ENCODE data around the gene CERKL.
"Not testable (repeated sequence)": the region's sequence is repeated elsewhere in the genome, so short reads cannot be mapped to it uniquely, and the experiment has no call there.

The CERKL gene

DNA sequence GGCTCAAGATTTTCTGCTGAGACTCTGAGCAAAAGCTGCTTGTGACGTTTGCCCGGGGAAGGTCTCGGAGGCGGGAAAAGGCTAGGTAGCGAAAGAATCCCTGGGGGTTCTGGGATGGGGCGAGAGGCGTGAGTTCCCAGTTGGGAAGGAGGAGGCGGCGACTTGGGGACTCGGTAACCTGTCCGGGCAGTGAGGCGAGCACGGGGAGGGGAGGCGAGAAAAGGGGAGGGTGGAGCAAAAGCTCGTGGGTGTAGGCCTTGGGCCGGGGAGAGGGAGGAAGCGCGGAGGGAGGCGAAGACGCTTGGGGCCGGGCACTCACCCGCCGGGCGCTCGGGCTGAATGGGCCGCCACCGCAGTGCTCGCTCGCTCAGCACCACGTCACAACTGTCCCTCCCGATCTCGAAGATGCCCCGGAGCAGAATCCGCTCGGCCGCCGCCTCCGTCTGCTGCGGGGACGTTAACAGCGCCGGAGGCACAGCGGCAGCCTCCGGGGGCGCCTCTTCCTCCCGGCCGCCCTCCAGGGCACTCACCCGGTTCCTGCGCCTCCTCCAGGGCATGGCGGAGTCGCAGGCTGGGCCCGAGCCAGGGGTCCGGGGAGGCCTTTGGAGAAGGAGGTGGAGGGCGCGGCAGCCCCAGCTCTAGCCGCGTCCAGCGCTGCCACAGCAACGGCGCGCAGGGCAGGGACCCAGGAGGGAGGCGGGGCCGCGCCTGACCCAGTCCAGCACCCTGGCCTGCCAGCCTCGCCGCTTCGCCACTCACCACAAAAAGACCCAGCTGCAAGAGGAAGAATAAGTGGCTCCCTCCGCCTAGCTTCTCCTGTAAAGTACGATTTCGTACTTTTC lies at the start of gene CERKL:
Gene CERKL, minus strand, starts transcription at position 656 of the 842 bp plus-strand sequence. Its CDS starts 99 bp downstream, at position 557.
- Histone ChIP-seq H3K9me3 (ENCODE audit: control insufficient read depth, low read length) (no peaks in the 10 kb centered on the region), H3K9ac (no peak within 1 kb of the TSS), H3K4me3 (ENCODE audit: low read depth, low read length) (peak within 1 kb of the TSS; percentile 57), H3K27ac (peak within 1 kb of the TSS; percentile 31), H2AFZ (peak within 1 kb of the TSS; percentile 93), H3K79me2 (no peaks in the 10 kb centered on the region), H3K36me3 (ENCODE audit: control insufficient read depth, insufficient read depth, low read length) (no peaks in the 10 kb centered on the region), H3K4me2 (ENCODE audit: low read length) (peak within 1 kb of the TSS; percentile 78), H3K27me3 (ENCODE audit: control insufficient read depth, insufficient read depth, low read length) (no peaks in the 10 kb centered on the region), H3K4me1 (peaks cover 4% of the 10 kb centered on the region)
- TF ChIP-seq, protein P1, sequence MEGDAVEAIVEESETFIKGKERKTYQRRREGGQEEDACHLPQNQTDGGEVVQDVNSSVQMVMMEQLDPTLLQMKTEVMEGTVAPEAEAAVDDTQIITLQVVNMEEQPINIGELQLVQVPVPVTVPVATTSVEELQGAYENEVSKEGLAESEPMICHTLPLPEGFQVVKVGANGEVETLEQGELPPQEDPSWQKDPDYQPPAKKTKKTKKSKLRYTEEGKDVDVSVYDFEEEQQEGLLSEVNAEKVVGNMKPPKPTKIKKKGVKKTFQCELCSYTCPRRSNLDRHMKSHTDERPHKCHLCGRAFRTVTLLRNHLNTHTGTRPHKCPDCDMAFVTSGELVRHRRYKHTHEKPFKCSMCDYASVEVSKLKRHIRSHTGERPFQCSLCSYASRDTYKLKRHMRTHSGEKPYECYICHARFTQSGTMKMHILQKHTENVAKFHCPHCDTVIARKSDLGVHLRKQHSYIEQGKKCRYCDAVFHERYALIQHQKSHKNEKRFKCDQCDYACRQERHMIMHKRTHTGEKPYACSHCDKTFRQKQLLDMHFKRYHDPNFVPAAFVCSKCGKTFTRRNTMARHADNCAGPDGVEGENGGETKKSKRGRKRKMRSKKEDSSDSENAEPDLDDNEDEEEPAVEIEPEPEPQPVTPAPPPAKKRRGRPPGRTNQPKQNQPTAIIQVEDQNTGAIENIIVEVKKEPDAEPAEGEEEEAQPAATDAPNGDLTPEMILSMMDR (IDR thresholded peaks at IDR 0.05), result no peak

GRCh38 chr2:181702519-181702918 lies 45.6 kb upstream of the CERKL start:
- H3K4me1 ChIP-seq; H3K4me3 ChIP-seq (ENCODE audit: low read depth, low read length); H2AFZ ChIP-seq; H3K27me3 ChIP-seq (ENCODE audit: control insufficient read depth, insufficient read depth, low read length); H3K36me3 ChIP-seq (ENCODE audit: control insufficient read depth, insufficient read depth, low read length); H3K4me2 ChIP-seq (ENCODE audit: low read length); H3K27ac ChIP-seq; H3K9me3 ChIP-seq (ENCODE audit: control insufficient read depth, low read length); H3K9ac ChIP-seq; H3K79me2 ChIP-seq: not testable (repeated sequence)

- Histone ChIP-seq H3K36me3 (ENCODE audit: control insufficient read depth, insufficient read depth, low read length) (no peaks in the 10 kb centered on the region), H3K4me3 (ENCODE audit: low read depth, low read length) (no peak overlapping the region), H3K27me3 (ENCODE audit: control insufficient read depth, insufficient read depth, low read length) (no peaks in the 10 kb centered on the region), H2AFZ (no peak overlapping the region), H3K79me2 (no peaks in the 10 kb centered on the region), H3K4me2 (ENCODE audit: low read length) (no peak overlapping the region), H3K4me1 (no peaks in the 10 kb centered on the region), H3K9ac (no peak overlapping the region), H3K27ac (no peak overlapping the region), H3K9me3 (ENCODE audit: control insufficient read depth, low read length) (no peaks in the 10 kb centered on the region)
- TF ChIP-seq, protein P1 (IDR thresholded peaks at IDR 0.05), result no peak
Observed at GRCh38 chr2:181698223-181698622, 41.3 kb upstream of the CERKL start.

DNA sequence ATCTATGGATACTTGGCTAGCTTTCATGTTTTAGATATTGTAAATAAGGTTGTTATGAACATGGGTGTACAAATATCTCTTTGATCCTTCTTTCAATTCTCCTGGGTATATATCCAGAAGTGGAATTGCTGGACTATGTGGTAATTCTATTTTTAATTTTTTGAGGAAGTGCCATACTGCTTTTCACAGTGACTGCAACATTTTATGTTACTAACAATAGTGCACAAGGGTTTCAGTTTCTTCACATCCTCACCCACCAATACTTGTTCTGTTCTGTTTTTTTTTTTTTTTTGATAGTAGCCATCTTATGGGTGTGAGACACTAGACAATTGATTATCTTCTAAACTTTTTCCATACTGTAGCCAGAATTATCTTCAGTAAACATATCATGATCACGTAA lies 40.7 kb upstream of the CERKL start:
- Histone ChIP-seq H3K9ac (no peak overlapping the region), H3K4me3 (ENCODE audit: low read depth, low read length) (no peak overlapping the region), H3K4me2 (ENCODE audit: low read length) (no peak overlapping the region), H3K27ac (no peak overlapping the region), H3K36me3 (ENCODE audit: control insufficient read depth, insufficient read depth, low read length) (no peaks in the 10 kb centered on the region), H3K4me1 (no peaks in the 10 kb centered on the region), H3K79me2 (no peaks in the 10 kb centered on the region), H2AFZ (no peak overlapping the region), H3K9me3 (ENCODE audit: control insufficient read depth, low read length) (no peaks in the 10 kb centered on the region), H3K27me3 (ENCODE audit: control insufficient read depth, insufficient read depth, low read length) (no peaks in the 10 kb centered on the region)
- TF ChIP-seq, protein P1 (IDR thresholded peaks at IDR 0.05), result no peak

- no peak overlapping the region for H2AFZ ChIP-seq
- H3K27me3 ChIP-seq (ENCODE audit: control insufficient read depth, insufficient read depth, low read length), result no peaks in the 10 kb centered on the region
- H3K9ac ChIP-seq, result no peak overlapping the region
- TF ChIP-seq, protein P1 (IDR thresholded peaks at IDR 0.05), result no peak
- H3K9me3 ChIP-seq (ENCODE audit: control insufficient read depth, low read length), result no peaks in the 10 kb centered on the region
- H3K36me3 ChIP-seq (ENCODE audit: control insufficient read depth, insufficient read depth, low read length), result no peaks in the 10 kb centered on the region
- no peak overlapping the region for H3K4me2 ChIP-seq (ENCODE audit: low read length)
- no peaks in the 10 kb centered on the region for H3K79me2 ChIP-seq
- H3K4me1 ChIP-seq, result no peaks in the 10 kb centered on the region
- no peak overlapping the region for H3K4me3 ChIP-seq (ENCODE audit: low read depth, low read length)
- H3K27ac ChIP-seq, result no peak overlapping the region
Observed at GRCh38 chr2:181697126-181697525, 40.2 kb upstream of the CERKL start.
